AG10803 (cell line): Measurements from ENCODE around the gene MEX3A.

Source experiments
- DNase-seq: peaks from one replicate; pipeline ENCODE4 v3.0.0; 2010; ENCODE audit warnings: low read depth
- H3K4me3 ChIP-seq: 2 replicates; pipeline ENCODE4 v1.5.1; 2011; ENCODE audit warnings: mild to moderate bottlenecking, low read length, control low read depth
- TF ChIP-seq, protein P1 (sequence below): conservative IDR thresholded peaks from 2 replicates; pipeline ENCODE4 v1.5.1; 2011; ENCODE audit warnings: mild to moderate bottlenecking, low read length, control low read depth, inconsistent platforms

Gene MEX3A

DNA sequence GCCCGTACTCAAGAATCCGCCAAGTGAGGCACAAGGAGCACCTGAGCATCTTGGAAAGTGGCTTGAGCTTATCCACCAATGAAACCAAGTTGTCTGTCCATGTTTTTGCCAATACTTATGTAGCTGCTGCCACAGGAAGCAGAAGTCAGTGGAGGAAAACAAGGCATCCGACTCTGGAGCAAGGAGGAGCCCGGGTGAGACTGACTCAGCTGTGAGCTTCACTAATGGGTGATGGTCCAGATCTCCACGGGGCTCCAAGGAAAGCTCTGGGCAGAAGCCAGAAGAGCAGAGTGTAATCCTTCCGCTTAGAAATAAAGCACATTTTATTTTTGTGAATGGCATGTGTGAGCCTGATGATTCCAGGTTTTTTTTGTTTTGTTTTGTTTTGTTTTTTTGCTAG is 49.3 kb downstream of the MEX3A start:
- peak; percentile 34 for DNase-seq
- H3K4me3 ChIP-seq, result no peak overlapping the region
- TF ChIP-seq, protein P1, sequence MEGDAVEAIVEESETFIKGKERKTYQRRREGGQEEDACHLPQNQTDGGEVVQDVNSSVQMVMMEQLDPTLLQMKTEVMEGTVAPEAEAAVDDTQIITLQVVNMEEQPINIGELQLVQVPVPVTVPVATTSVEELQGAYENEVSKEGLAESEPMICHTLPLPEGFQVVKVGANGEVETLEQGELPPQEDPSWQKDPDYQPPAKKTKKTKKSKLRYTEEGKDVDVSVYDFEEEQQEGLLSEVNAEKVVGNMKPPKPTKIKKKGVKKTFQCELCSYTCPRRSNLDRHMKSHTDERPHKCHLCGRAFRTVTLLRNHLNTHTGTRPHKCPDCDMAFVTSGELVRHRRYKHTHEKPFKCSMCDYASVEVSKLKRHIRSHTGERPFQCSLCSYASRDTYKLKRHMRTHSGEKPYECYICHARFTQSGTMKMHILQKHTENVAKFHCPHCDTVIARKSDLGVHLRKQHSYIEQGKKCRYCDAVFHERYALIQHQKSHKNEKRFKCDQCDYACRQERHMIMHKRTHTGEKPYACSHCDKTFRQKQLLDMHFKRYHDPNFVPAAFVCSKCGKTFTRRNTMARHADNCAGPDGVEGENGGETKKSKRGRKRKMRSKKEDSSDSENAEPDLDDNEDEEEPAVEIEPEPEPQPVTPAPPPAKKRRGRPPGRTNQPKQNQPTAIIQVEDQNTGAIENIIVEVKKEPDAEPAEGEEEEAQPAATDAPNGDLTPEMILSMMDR, result no peak

DNA sequence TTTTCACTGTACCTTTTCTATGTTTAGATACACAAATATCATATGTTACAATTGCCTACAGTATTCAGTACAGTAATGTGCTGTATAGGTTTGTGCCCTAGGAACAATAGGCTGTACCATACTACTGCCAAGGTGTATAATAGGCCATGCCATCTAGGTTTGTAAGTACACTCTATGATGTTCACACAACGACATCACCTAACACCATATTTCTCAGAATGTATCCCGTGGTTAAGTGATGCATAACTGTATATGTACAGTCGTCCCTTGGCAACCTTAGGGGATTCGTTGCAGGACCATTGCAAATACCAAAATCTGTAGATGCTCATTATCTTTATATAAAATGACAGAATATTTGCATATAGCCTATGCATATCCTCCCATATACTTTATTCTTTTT is 55.7 kb downstream of the MEX3A start:
- TF ChIP-seq, protein P1, result no peak
- H3K4me3 ChIP-seq, result no peak overlapping the region
- no peak for DNase-seq

DNA sequence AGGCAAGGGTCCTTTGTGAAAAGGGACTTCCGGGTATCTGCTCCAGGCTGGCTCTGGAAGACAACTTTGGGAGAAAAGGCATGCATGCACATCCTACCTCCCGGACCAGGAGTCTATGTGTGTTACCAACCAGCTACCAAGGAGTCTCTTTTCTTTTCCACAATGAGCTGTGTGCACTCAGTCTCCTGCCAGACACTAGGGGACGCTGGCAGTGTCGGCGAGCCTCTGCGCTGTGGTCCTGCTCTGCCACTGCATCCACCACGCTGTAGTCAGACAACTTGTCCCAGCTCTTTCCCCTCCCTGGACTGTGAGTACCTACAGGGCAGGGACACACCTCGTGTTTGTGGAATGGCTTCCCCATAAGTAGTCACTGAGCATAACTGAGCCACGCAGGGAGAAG is 56.4 kb downstream of the MEX3A start:
- TF ChIP-seq, protein P1, result peak; percentile 57
- no peak overlapping the region for H3K4me3 ChIP-seq
- DNase-seq, result no peak

DNA sequence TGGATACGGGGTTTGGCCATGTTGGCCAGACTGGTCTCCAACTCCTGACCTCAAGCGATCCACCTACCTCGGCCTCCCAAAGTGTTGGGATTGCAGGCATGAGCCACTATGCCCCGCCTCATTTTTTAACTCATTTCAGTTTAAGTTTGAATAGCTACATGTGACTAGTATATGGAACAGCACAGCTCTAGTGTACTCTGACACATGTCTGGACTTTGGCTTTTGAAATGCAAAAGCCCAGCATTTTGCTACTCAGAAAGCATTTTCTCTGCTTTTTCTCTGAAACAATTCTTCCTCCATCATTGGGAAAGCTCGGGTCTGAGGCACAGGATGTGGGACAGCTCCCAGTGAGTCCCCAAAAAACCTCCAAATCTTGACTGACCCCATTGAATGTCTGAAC is 57.5 kb downstream of the MEX3A start:
- no peak overlapping the region for H3K4me3 ChIP-seq
- TF ChIP-seq, protein P1, result no peak
- no peak for DNase-seq
